Vagina (tissue), 2 donors: ENCODE data around the gene SEC31B.

Experiments
- CTCF ChIP-seq, 3 experiments: fragments of 450-650 bp in 2 of 3; fragments of 200-600 bp in 1 of 3; sonication (generic) in 1 of 3; IDR thresholded peaks; one replicate each; pipeline ENCODE4 v1.5.1; 2017 to 2019; ENCODE audit warnings: antibody characterized with exemption in 3 of 3, mild to moderate bottlenecking in 2 of 3, moderate library complexity in 2 of 3
- POLR2A ChIP-seq, 2 donors: fragments of 450-650 bp; IDR thresholded peaks; one replicate each; pipeline ENCODE4 v1.6.1; 2017; ENCODE audit warnings: antibody characterized with exemption in 2 of 2, mild to moderate bottlenecking in 2 of 2, moderate library complexity in 2 of 2
- POLR2AphosphoS5 ChIP-seq, 2 donors: sonication (generic); formaldehyde crosslinking; IDR thresholded peaks; one replicate each; pipeline ENCODE4 v1.9.0; 2017; ENCODE audit warnings: antibody characterized with exemption in 2 of 2, mild to moderate bottlenecking in 2 of 2, low read depth in 1 of 2; ENCODE audit not compliant: insufficient read depth in 1 of 2

DNA sequence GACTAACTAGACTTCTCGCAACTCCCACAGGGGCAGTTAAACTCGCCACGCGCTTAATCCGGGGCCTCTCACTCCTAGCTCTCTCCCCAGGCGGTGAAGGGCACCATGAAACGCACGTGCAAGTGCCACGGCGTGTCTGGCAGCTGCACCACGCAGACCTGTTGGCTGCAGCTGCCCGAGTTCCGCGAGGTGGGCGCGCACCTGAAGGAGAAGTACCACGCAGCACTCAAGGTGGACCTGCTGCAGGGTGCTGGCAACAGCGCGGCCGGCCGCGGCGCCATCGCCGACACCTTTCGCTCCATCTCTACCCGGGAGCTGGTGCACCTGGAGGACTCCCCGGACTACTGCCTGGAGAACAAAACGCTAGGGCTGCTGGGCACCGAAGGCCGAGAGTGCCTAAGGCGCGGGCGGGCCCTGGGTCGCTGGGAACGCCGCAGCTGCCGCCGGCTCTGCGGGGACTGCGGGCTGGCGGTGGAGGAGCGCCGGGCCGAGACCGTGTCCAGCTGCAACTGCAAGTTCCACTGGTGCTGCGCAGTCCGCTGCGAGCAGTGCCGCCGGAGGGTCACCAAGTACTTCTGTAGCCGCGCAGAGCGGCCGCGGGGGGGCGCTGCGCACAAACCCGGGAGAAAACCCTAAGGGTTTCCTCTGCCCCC is 37.4 kb downstream of the SEC31B start:
- TF ChIP-seq CTCF (IDR thresholded peaks at IDR 0.05) (peak in 2 of 3 experiments; percentile 34 to 73), POLR2A (IDR thresholded peaks at IDR 0.05) (no peak), POLR2AphosphoS5 (IDR thresholded peaks at IDR 0.05; ENCODE audit: insufficient read depth in 1 of 2, low read depth in 1 of 2) (no peak)
